ENCODE results near the gene PIEZO1.

DNA sequence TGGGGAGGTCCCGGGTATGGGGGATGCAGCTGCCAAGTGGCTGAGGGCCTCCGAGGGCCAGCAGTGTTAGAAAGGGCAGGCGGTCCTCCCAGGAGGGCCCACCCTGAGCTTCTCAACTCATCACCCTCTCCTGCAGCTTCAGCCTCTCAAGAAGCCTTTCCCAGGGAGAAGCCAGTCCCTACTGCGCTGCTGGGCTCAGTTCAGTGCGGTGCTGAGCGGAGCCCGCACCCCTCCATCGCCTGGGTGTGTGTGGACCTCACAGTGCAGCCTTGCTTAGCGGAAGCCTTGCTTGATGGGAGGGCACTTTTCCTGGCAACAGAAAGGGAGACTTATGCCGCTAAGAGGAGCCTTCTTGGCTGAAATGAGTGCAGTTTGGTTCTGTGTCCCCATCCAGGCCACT lies 30.2 kb upstream of the PIEZO1 start:
- TF ChIP-seq CTCF (conservative IDR thresholded peaks at IDR 0.05 in 1 of 2, IDR thresholded peaks at IDR 0.05 in 1 of 2; ENCODE audit: low read depth in 1 of 2, low read length in 2 of 2) (no peak), EZH2 (IDR thresholded peaks at IDR 0.05; ENCODE audit: low read length, missing control alignments) (no peak)

Data from fibroblast of lung (primary cell).